ENCODE measurements around the gene CEPT1. TPM values are rescaled to one million over a fixed set of nuclear protein-coding genes. Genes with fewer than 3 reads are reported as not detected.

The CEPT1 gene
- total RNA-seq, 1 donor from 2014 or later, result 26.9 TPM

DNA sequence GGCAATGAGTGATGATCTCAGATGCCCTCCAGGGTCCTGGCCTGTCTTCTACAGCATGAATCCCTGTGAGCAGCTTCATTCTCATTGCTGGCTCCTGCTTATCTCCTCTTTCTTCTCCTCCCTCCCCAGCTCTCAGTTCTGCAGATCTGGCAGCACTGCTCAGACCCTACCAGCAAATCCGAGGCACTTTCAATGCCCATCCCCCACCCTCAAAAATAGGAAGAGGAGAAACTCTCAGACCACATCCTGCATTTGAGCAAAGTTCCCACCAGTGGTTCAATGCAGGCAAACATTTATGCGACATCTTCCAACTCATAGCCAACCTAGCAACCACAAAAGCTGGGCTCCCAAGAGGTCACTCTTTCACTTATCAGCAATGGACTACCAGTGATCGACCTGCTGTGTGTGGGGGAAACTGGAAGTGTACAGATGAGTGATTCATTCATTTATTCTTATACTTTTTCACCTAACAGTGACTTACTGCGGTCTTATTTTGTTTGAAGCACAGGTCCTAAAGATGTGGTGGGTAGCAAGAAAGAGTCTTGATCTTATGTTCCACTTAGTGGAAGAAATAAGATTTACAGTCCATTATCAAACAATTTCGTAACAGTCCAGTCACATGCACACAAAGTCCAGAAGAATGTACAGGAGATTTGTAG is 81.7 kb downstream of the CEPT1 start:
- no peaks in the 10 kb centered on the region for H3K9me3 ChIP-seq (ENCODE audit: insufficient read depth, low read depth, low read length)
- peaks cover 27% of the 10 kb centered on the region for H3K4me1 Mint-ChIP-seq (ENCODE audit: low read depth, unreplicated experiment)
- TF ChIP-seq EZH2 (IDR thresholded peaks at IDR 0.05; ENCODE audit: insufficient read depth, low read length) (no peak), CTCF (IDR thresholded peaks at IDR 0.05; ENCODE audit: insufficient read depth, low read depth, low read length) (no peak)
- no peak overlapping the region for H3K27ac Mint-ChIP-seq (ENCODE audit: unreplicated experiment)
- peak; percentile 25 for DNase-seq (ENCODE audit: low read depth)
- no peak overlapping the region for H2AFZ ChIP-seq (ENCODE audit: low read depth, low read length)
- no peaks in the 10 kb centered on the region for H3K9me3 Mint-ChIP-seq (ENCODE audit: unreplicated experiment)
- H3K4me3 ChIP-seq (ENCODE audit: insufficient read depth, low read depth, low read length), result no peak overlapping the region
- no peak overlapping the region for H3K27ac ChIP-seq (ENCODE audit: low read depth, low read length)
- peak overlapping the region; percentile 10 for H3K4me2 ChIP-seq (ENCODE audit: low read length)
- peaks cover 3% of the 10 kb centered on the region for H3K27me3 ChIP-seq (ENCODE audit: insufficient read depth, low read length)
- no peaks in the 10 kb centered on the region for H4K20me1 ChIP-seq (ENCODE audit: insufficient read depth, low read length)
- H3K9ac ChIP-seq (ENCODE audit: low read length), result no peak overlapping the region
- H3K4me1 ChIP-seq (ENCODE audit: insufficient read depth, low read length), result peaks cover 15% of the 10 kb centered on the region
- no peak overlapping the region for H3K4me3 Mint-ChIP-seq (ENCODE audit: unreplicated experiment)
- FAIRE-seq, result no peak
- H3K27me3 Mint-ChIP-seq (ENCODE audit: low read depth, unreplicated experiment), result no peaks in the 10 kb centered on the region
- H3K36me3 ChIP-seq (ENCODE audit: insufficient read depth, low read length), result no peaks in the 10 kb centered on the region
- H3K79me2 ChIP-seq (ENCODE audit: insufficient read depth, low read length), result no peaks in the 10 kb centered on the region
- no peaks in the 10 kb centered on the region for H3K36me3 Mint-ChIP-seq (ENCODE audit: low read depth, unreplicated experiment)

DNA sequence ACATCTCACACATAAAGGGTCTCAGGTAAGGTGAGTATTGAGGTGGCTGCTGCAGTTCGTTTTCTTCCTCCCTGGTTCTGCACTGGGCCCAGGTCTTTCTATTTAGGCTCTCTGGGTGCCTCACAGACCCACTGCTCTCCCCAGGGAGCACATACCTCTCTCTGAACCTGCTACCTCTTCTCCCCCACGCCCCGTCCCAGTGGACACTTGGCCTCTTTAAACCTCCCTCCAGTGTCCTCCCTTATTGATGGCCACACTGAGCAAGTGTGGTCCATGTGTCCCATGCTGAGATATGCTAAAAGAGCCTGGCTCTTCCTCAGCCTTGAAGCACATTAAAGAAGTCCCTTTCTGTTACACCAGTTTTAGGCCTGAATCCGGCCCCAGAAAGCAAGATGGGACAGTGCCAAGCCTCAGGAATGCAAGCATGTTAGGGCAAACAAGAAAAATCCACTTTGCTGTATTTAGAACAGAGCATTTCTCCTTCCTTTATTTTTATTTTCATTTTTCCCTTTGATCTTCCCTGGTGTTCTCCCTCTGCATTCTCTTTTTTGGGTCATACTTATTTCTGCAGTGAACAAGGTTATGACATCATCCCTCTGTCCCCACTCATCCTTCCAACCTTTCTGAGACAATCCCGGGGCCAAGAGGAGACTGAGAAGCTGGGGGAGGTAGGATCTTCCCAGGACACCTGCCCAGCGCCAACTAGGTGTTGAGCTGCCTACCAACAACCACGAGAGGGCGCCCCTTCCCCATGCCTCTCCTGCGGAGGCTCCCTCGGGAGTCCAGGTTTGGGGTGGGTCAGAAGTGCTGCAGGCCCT is 82.5 kb downstream of the CEPT1 start:
- Histone ChIP-seq H3K36me3 (ENCODE audit: insufficient read depth, low read length) (no peaks in the 10 kb centered on the region), H3K4me2 (ENCODE audit: low read length) (no peak overlapping the region), H3K4me3 (ENCODE audit: insufficient read depth, low read depth, low read length) (no peak overlapping the region), H3K79me2 (ENCODE audit: insufficient read depth, low read length) (no peaks in the 10 kb centered on the region), H4K20me1 (ENCODE audit: insufficient read depth, low read length) (no peaks in the 10 kb centered on the region), H3K27ac (ENCODE audit: low read depth, low read length) (no peak overlapping the region), H3K27me3 (ENCODE audit: insufficient read depth, low read length) (peaks cover under 1% of the 10 kb centered on the region), H2AFZ (ENCODE audit: low read depth, low read length) (no peak overlapping the region), H3K9me3 (ENCODE audit: insufficient read depth, low read depth, low read length) (no peaks in the 10 kb centered on the region), H3K9ac (ENCODE audit: low read length) (no peak overlapping the region), H3K4me1 (ENCODE audit: insufficient read depth, low read length) (peaks cover 17% of the 10 kb centered on the region)
- TF ChIP-seq EZH2 (IDR thresholded peaks at IDR 0.05; ENCODE audit: insufficient read depth, low read length), result no peak
- TF ChIP-seq CTCF (IDR thresholded peaks at IDR 0.05; ENCODE audit: insufficient read depth, low read depth, low read length), result peak; percentile 76
- Mint-ChIP-seq H3K4me1 (ENCODE audit: low read depth, unreplicated experiment) (peaks cover 31% of the 10 kb centered on the region), H3K27ac (ENCODE audit: unreplicated experiment) (peak overlapping the region; percentile 72), H3K36me3 (ENCODE audit: low read depth, unreplicated experiment) (no peaks in the 10 kb centered on the region), H3K4me3 (ENCODE audit: unreplicated experiment) (no peak overlapping the region), H3K27me3 (ENCODE audit: low read depth, unreplicated experiment) (no peaks in the 10 kb centered on the region), H3K9me3 (ENCODE audit: unreplicated experiment) (no peaks in the 10 kb centered on the region)
- DNase-seq (ENCODE audit: low read depth) (no peak), FAIRE-seq (no peak)

Measured in astrocyte (in vitro differentiated cells and primary cell).